Body of pancreas (tissue), 4 donors: ENCODE data around the gene DISP3.

Source experiments
- CTCF ChIP-seq, 7 experiments: fragments of 450-650 bp in 4 of 7; fragments of 200-600 bp in 3 of 7; sonication (generic) in 3 of 7; IDR thresholded peaks; one replicate each; pipeline ENCODE4 v1.5.1; 2016 to 2019; ENCODE audit warnings: antibody characterized with exemption in 7 of 7
- POLR2A ChIP-seq, 3 donors: fragments of 450-650 bp; IDR thresholded peaks; one replicate each; pipeline ENCODE4 v1.6.1; 2016; ENCODE audit warnings: antibody characterized with exemption in 3 of 3, mild to moderate bottlenecking in 2 of 3

GRCh38 chr1:11539850-11540772 is 61.2 kb downstream of the DISP3 start:
- TF ChIP-seq POLR2A (IDR thresholded peaks at IDR 0.05) (no peak), CTCF (IDR thresholded peaks at IDR 0.05) (no peak)
